ENCODE measurements around the gene PRKN. TPM values are rescaled to one million over a fixed set of nuclear protein-coding genes. Genes with fewer than 3 reads are reported as not detected.

Gene PRKN
- total and polyA plus RNA-seq, 9 donors, result 3.0 to 15.0 (median 9.2) TPM

DNA sequence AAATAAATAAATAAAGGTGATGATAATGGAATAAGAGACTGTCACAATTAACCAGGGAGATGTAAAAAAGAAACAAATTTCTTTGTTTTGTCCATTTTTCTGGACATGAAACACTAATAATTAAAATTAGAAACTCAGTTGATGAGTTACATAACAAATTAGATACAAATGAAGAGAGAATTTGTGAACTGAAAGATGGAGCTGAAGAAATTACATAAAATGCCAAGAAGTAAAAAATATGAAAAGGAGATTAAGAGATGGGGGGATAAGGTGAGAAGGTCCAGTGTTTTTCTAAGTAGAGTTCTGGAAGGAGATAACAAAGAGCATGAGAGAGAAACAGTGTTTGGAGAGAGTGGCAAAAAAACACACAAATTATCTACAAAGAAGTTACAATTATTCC lies 1364.3 kb downstream of the PRKN start:
- no peaks in the 10 kb centered on the region for H3K9me3 ChIP-seq
- no peak overlapping the region for H3K4me3 ChIP-seq
- no peaks in the 10 kb centered on the region for H3K27me3 ChIP-seq
- no peak for DNase-seq
- intact Hi-C loops (cut with DNase I), result no loop called here
- no peak overlapping the region for H3K27ac ChIP-seq
- H3K36me3 ChIP-seq, result no peaks in the 10 kb centered on the region
- H3K4me1 ChIP-seq (ENCODE audit: insufficient read depth), result no peaks in the 10 kb centered on the region
- no peak for TF ChIP-seq EP300 (IDR thresholded peaks at IDR 0.05)
- no peak for TF ChIP-seq POLR2A (IDR thresholded peaks at IDR 0.05)
- TF ChIP-seq, protein P1, sequence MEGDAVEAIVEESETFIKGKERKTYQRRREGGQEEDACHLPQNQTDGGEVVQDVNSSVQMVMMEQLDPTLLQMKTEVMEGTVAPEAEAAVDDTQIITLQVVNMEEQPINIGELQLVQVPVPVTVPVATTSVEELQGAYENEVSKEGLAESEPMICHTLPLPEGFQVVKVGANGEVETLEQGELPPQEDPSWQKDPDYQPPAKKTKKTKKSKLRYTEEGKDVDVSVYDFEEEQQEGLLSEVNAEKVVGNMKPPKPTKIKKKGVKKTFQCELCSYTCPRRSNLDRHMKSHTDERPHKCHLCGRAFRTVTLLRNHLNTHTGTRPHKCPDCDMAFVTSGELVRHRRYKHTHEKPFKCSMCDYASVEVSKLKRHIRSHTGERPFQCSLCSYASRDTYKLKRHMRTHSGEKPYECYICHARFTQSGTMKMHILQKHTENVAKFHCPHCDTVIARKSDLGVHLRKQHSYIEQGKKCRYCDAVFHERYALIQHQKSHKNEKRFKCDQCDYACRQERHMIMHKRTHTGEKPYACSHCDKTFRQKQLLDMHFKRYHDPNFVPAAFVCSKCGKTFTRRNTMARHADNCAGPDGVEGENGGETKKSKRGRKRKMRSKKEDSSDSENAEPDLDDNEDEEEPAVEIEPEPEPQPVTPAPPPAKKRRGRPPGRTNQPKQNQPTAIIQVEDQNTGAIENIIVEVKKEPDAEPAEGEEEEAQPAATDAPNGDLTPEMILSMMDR (IDR thresholded peaks at IDR 0.05), result no peak

DNA sequence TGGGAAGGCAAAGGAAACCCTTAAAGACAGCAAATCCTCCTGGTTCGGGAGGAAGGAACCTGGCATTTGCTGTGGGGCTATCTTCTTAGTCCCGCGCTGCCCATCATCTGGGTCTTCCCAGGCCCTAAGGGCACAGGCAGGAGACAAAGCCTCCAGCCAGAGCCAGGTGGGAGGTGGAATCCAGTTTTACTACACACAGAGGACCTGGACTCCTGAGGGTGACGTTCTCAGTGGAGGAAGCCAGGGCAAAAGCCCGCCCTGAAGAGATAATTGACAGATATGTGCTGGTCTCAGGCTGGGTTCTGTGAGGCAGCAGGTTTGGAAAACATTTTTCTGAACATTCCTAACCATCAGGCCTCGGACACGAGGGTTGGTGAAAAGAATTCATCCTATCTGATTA lies 1365.3 kb downstream of the PRKN start:
- no peaks in the 10 kb centered on the region for H3K9me3 ChIP-seq
- intact Hi-C loops (cut with DNase I), result no loop called here
- 93 to 96% (median 96%) methylated on average over 7 of the region's 7 CpGs for WGBS, 3 donors
- no peaks in the 10 kb centered on the region for H3K27me3 ChIP-seq
- H3K4me3 ChIP-seq, result no peak overlapping the region
- H3K4me1 ChIP-seq (ENCODE audit: insufficient read depth), result no peaks in the 10 kb centered on the region
- TF ChIP-seq EP300 (IDR thresholded peaks at IDR 0.05) (no peak), POLR2A (IDR thresholded peaks at IDR 0.05) (no peak)
- TF ChIP-seq, protein P1 (IDR thresholded peaks at IDR 0.05), result no peak
- no peak for DNase-seq
- no peak overlapping the region for H3K27ac ChIP-seq
- H3K36me3 ChIP-seq, result no peaks in the 10 kb centered on the region

DNA sequence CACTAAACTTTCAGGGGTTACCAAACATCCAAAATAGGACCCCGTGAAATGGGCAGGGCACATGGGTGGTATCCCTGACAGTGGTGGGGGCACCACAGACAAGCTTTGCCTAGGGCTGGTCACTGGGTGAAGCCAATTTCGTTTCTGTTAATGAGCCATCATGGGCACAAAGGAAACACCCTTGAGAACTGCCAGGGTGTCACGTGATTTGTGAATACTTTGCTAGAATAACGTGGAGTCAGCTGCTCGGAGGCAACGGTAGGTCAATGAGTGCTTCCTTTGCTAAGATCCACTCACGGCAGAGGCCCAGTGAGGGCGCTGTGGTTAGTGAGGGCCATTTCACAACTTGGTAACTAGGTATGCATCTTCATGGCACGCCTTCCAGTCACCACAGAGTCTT lies 1366.0 kb downstream of the PRKN start:
- WGBS, 3 donors, result 90 to 94% (median 92%) methylated on average over 9 of the region's 9 CpGs
- intact Hi-C loops (cut with DNase I), result no loop called here
- DNase-seq, result no peak

DNA sequence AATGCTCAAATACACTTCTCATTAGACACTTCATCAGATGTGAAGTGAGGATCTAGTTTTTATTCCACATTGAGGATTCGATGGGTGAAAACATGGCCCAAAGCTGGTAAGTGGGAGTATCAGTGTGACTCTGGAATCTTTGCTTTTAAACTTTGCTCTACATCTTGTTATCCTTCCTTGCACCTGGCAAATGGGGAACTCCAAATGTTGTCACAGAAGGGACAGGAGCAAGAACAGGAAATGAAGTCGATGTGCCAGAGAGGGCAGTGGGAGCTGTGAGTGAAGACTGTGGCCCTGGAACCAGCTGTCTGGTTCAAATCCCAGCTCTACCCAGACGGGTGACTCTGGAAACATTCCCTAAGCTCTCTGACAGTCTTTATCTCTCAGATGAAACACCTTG lies 1367.0 kb downstream of the PRKN start:
- H3K4me3 ChIP-seq, result no peak overlapping the region
- DNase-seq, result no peak
- no peaks in the 10 kb centered on the region for H3K36me3 ChIP-seq
- TF ChIP-seq EP300 (IDR thresholded peaks at IDR 0.05), result no peak
- H3K27ac ChIP-seq, result no peak overlapping the region
- intact Hi-C loops (cut with DNase I), result no loop called here
- WGBS, 3 donors, result 76 to 83% (median 83%) methylated on average over 3 of the region's 3 CpGs
- no peaks in the 10 kb centered on the region for H3K27me3 ChIP-seq
- H3K4me1 ChIP-seq (ENCODE audit: insufficient read depth), result no peaks in the 10 kb centered on the region
- no peaks in the 10 kb centered on the region for H3K9me3 ChIP-seq

More for the DNA sequence above, 1366.0 kb downstream of the PRKN start:
- no peaks in the 10 kb centered on the region for H3K4me1 ChIP-seq (ENCODE audit: insufficient read depth)
- H3K27me3 ChIP-seq, result no peaks in the 10 kb centered on the region
- H3K9me3 ChIP-seq, result no peaks in the 10 kb centered on the region
- H3K4me3 ChIP-seq, result no peak overlapping the region
- H3K27ac ChIP-seq, result no peak overlapping the region
- TF ChIP-seq POLR2A (IDR thresholded peaks at IDR 0.05) (no peak), EP300 (IDR thresholded peaks at IDR 0.05) (no peak)
- TF ChIP-seq, protein P1 (IDR thresholded peaks at IDR 0.05), result no peak
- no peaks in the 10 kb centered on the region for H3K36me3 ChIP-seq

DNA sequence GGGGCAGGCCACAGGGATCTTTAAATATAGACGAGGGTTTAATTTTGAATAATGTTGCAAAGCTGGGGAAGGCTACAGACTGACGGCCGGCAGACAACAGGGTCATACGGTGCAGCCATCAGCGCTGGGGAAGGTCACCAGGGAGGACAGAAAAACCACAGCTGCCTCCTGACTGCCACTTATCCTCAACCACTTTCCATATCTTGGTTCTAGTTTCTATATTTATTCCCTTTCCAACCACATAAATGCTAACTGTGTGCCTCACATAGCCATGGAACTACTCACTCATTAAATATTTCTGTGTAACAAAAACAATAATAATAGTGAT lies 1368.0 kb downstream of the PRKN start:
- H3K4me1 ChIP-seq (ENCODE audit: insufficient read depth), result no peaks in the 10 kb centered on the region
- no peak for DNase-seq
- H3K4me3 ChIP-seq, result no peak overlapping the region
- H3K27ac ChIP-seq, result no peak overlapping the region
- H3K9me3 ChIP-seq, result no peaks in the 10 kb centered on the region
- H3K27me3 ChIP-seq, result no peaks in the 10 kb centered on the region
- intact Hi-C loops (cut with DNase I), result no loop called here
- 68 to 81% (median 74%) methylated on average over 5 of the region's 5 CpGs for WGBS, 3 donors
- TF ChIP-seq EP300 (IDR thresholded peaks at IDR 0.05), result no peak
- TF ChIP-seq, protein P1 (IDR thresholded peaks at IDR 0.05), result no peak
- no peak for TF ChIP-seq POLR2A (IDR thresholded peaks at IDR 0.05)
- H3K36me3 ChIP-seq, result no peaks in the 10 kb centered on the region
